Fibroblast of gingiva (primary cell): ENCODE measurements around the gene VSIG2.
A peak's percentile ranks its signal among the peaks of the same experiment; 100 is the strongest.

Experiments used
- DNase-seq: peaks from one replicate; pipeline ENCODE4 v3.0.0-alpha.2; 2011; ENCODE audit warnings: low read depth

Gene VSIG2

DNA sequence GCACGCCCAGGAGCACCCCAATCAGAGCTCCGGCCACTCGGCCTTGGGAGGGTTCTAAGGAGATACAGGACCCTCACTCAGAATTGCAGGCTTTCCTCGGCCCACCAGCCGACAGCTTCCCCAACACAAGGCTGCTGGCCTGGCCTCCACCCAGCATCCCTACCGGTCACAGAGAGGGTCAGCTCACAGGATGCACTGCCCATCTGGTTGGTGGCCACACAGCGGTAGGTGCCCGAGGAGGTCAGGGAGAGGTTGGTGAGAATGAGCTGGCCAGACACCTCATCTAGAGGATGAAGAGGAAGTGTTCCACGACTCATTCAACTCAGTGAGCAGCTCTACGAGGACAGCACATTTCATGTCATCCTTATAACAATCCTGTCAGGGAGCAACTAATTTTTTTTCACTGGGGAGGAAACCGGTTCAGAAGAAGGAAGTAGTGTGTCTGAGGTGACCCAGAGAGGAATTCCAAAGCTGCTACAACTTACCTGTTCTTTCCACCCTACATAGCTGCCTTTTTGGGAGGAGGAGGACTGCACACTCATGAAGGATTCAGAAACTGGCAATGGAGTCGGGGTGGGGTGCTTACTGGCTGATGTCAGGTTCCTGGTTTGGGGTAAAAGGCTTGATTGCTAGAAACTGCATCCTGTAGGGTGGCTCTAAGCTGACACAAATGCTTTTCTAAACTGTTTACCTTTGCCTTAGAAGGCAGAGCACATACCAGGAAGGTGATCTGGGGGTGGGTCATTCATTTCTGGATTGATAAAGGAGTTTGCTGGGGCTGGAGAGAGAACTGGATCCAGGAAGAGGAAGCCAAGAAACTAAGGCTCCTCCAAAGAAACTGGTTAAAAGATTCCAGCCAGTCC, 3.3 kb downstream of the VSIG2 start:
- DNase-seq = no peak

DNA sequence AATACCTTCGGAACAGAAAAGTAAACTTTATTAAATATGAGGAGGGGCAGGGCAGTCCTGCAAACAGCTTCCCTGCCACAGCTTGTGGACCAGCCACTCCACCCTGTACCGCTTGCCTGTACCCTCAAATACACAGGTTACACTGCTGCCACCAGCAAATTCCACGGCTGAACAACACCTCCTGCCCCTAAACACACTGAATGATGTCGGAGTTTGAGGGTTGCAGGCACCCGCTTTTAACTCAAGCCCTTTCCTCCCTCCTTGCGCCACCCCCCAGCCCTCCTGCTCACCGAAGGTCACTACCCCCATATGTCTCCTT, 4.0 kb downstream of the VSIG2 start:
- no peak for DNase-seq

DNA sequence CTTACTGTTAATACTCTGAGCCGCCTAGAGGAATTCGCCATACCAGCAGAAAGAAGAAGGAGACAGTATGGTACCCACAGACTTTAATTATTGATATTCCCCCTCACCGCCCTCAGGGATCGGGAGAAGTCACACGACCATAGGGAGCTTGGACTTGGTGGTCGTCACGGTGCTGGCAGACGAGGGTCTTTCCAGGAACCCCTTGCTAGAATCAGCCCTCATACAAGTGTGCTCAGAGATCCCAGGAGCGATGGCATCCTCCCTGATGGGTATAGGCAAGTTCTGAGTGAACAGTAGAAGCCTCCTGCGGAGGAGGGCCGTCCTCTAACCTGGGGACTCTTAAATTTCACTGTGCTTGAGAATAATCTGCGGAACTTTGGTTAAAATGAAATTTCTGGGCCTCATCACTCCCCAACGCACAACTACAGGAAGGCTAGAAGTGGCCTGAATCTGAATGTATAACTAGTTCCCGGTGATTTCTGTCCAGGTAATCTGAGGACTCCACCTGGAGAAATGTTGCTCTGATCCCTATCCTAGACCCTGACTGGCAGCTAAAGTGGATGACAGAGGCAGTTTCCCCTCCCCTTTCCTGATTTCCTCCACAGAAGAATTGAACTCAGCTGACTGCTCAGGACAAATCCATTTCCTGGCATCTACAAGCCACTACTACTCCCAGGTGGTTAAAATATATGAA, 4.5 kb downstream of the VSIG2 start:
- no peak for DNase-seq

DNA sequence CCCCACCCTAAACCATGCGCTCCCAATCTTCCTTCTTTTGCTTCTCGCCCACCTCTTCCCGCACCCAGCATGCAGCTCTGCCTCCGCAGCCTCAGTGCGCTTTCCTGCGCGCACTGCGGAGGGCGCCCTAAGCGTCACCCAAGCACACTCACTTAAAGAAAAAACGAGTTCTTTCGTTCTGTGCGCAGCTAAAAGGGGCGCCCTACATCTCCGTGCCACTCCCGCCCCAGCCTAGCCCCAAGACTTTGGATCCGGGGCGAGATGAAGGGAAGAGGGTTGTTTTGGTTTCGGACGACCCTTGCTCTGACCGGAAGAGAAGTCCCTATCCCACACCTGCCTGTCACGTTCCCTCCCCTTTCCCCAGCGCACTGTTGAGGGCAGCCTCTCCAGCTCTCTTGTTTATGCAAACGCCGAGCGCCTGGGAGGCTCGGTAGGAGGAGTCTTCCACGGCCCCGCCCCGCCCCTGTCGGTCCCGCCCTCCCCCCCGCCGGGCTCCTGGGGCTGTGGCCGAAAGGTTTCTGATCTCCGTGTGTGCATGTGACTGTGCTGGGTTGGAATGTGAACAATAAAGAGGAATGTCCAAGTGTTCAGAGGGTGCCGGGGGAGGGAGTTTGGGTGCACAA, 5.3 kb downstream of the VSIG2 start:
- DNase-seq = peak; percentile 67

DNA sequence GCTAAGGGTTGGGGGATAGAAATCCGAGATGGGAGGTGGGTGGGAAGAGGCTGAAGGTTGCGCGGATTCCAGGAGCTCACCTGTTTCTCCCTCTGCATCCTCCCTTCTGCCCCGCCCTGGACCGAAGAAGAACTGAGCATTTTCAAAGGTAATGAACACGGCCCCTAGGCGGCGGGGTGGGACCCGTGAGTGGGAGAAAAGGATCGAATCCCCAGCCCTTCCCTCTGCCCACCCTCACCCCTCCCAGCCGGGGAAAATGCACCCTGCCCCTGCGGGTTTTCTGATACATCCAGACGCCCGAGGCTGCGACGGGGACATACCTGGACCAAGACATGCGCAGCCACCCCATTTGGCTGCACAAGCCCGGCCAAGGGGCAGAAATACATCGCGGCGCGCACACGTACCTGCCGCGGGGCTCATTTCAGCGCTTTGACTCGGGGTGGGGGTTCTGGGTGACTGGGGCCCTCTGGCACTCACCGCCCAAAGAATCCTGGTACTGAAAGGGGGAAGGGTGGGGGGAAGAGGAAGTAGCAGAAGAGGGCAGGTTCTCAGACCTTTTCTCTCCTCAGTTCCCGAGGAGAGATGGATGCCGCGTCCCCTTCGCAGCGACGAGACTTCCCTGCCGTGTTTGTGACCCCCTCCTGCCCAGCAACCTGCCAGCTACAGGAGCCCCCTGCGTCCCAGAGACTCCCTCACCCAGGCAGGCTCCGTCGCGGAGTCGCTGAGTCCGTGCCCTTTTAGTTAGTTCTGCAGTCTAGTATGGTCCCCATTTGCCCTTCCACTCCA, 6.0 kb downstream of the VSIG2 start:
- DNase-seq = no peak

DNA sequence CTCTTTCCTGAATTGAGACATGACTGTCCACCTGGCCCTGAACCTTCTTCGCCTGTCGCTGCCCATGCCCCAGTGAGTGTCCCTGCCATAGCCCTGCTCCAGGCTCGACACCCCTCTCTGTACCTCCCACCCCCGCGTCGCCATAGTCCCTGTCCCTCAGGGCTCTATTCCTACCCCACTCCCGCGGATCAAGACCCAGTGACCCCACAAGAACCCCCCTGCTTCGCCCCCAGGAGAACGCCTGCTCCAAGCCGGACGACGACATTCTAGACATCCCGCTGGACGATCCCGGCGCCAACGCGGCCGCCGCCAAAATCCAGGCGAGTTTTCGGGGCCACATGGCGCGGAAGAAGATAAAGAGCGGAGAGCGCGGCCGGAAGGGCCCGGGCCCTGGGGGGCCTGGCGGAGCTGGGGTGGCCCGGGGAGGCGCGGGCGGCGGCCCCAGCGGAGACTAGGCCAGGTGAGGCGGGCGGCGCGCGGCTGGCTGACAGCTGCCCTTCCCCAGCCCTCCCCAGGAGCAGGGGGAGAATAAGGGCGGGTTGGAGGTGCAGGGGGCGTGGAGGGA, 6.7 kb downstream of the VSIG2 start:
- no peak for DNase-seq

DNA sequence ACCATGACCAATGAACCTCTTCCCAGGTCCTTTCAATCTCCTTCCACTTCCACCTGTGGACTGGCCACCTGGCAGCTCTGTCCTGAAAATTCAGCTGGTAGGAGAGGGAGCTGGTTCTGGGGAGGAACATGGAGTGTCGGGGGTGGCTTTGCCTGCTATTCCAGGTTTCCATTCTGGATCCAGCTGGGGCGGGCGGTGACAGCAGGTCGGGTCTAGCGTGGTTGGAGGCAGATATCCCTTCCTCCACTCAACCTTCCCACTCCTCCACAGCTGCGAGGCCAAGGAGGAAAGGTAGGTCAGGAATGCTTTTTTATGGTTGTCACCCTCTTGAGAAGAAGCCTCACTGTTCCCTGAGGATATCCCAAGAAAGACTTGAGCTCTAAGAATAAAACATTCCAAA, 9.0 kb downstream of the VSIG2 start:
- DNase-seq = no peak

DNA sequence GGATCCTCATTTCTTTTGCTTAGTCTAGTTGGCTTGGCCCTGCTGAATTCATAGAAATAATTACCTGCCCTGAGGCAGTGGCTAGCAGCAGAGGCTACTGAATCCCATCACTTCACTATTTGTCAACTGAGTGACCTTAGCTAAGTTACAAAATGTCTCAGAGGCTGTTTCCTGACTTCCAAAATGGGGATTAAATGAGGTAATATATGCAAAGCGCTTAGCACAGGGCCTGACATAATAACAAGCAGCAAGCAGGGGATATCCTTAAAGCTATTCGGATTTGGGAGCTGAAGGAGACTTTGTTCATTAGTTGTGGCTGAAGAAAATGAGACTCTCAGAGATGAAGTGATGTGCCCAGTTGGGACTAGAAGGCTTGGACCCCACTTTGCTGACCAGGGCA, 9.5 kb downstream of the VSIG2 start:
- no peak for DNase-seq

DNA sequence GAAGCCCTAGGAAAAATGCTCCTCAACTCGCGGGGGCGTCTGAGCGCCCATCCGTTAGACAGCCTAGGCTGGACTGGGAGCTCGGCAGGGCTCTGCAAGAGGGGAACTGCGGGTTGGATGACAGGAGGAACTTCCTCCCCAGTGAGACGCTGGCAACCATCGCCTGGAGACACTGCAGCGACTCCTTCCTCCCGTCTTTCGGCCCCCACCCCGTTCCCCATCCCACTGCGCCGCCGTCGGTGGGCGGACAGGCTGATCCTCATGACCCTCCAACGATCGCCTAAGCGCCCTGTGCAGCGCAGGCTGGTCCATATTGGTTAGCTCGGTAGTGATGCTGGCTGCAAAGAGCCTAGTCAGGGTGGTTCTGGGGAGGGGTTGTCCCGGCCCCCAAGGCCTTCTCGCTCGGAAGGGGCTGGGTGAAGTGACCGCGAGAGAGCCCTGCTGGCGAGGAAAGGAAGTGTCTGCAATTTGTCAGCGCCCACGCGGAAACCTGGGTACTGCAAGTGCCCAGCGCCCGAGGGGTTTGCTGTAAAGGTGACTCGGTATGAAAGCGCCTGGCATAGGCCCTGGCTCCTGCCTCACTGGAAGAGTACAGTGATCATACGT, 11.7 kb downstream of the VSIG2 start:
- no peak for DNase-seq

DNA sequence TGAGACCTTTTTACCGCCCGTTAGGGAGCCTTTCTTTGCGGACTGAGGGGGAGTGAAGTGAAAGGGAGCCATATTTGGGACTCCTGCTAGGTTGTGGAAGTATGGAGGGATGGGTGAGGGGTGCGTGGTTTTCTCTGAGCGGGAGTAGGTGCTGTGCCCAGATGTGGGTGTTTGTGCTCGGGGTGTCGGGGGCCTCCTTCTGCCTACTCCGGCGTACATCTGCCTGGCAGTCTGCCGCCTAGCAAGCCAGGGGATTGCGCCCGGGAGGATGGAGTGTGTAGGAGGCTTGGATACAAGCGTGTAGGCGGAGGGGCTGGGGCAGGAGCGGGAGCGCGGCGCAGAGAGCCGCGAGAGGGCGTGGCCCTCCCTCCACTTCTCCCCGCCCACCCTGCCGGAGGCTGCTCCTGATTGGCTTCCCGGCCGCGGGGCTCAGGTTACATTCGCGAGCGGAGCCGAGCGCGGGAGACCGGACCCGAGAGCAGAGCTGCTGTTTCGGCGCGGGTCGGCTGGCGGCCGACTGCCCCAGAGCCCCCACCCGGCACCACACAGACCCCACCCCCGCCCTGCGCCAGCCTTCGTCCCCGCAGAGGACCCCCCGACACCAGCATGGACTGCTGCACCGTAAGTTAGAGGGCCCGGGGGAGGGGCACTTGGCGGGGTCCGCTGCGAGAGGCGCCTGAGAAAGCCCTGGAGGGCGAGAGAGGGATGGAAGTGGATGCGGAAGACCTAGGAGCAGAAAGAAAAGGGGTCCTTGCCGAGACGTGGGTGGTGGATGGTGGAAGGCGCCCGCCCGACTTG, 12.4 kb downstream of the VSIG2 start, which contains the start of gene NRGN:
TSS of gene NRGN (plus strand) at position 464 of the 798 bp plus-strand sequence. CDS start at position 607, 143 bp downstream.
- peak; percentile 77 for DNase-seq

DNA sequence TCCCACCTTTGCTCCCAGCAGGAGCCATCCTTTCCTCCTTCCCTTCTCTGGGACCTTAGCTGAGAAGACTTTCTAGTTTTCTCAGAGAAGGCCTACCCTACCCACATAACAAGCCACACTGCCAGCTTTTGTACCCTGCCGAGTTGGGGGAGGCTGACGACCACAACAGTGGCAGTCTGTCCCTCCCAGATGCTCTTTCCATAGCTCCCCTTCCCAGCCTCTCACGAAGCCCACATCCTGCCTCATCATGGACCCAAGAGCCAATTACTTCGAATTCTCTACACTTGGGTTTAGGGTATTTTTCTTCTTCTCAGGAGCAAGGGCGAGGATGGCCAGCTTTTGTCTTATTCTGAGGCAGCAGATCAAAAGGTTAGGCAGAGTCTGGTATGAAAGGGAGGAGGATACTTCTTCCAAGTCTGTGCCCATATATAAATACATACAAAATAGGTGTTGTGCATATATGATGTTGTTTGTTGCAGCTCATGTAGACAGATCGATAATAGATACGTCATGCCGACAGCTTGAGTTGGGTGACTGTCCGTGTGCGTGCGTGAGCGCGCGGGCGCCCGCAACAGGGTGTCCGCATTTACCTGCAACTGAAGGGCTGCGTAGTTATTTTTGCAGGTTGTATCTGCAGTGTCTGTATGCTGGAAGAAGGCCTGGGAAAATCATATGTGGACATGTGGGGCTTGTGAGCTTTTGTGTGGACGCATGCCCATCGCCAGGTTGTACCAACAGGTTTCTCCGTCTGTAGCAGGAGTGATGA, 13.2 kb downstream of the VSIG2 start:
- no peak for DNase-seq

DNA sequence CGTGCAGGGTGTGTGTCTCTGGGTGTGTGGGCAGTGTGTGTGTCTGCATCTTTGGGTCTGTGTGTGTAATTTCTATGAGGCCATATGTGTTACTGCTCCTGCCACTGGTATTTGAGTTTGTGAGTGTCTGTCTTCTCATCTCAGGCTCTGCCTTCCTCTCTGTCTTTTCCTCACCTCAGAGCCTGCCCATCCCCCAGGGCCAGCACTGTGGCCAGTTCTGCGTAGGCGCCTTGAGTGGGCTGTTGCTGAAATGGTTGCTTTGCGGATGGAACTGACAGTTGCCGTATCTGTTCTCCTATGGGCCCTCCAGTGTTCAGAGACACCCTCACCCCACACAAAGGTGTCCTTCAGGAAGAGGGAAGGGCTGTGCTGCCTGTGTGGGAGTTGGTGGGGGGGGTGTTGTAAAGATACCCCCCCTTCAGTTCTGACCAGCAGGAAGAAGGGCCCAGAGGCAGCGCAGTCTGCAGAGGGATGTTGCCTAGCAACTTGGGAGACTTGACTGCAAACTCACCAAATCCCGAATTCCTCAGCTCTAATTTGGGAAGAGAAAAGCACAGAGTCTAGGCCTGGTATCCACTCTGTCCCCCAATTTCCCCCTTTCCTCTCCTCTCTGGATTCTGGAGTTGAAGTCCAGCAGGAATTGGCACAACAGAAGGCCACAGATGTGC, 14.3 kb downstream of the VSIG2 start:
- no peak for DNase-seq

DNA sequence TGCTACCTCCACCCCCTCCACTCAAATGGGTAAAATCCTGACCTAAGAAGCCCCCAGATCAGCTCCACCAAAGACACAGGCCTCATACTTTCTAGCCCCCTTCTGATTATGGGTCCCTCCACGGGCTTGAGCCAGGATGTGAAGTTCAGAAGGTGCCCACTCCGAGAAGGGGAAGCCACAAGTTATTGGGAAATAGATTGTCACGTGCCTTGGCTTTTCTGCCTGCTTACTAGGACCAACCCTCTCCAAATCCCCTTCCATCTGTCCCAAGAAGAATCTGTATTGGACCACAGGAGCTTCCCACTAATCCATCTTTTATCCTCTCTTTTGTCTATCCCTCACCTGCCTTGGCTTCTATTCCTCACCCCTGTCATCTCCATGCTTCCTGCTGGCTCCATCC, 15.3 kb downstream of the VSIG2 start:
- DNase-seq = no peak

DNA sequence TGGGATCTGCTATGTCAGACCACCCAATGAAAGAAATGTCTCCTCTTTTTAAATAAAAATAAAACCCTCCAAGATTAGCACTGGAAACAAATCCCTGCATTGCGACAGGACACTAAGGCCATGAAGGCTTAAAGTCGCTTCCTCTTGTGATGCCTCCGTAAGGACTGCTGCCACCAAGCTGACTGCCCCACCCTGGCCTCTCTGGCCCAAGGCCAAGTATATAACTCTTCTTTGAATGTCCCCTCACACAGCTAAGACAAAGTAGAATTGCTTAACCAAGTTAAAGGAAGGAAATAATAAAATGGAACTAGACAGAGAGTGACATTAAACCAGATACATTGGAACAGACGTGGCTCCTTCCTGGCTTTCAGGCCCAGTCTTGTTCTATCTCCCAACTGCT, 19.8 kb downstream of the VSIG2 start:
- no peak for DNase-seq

DNA sequence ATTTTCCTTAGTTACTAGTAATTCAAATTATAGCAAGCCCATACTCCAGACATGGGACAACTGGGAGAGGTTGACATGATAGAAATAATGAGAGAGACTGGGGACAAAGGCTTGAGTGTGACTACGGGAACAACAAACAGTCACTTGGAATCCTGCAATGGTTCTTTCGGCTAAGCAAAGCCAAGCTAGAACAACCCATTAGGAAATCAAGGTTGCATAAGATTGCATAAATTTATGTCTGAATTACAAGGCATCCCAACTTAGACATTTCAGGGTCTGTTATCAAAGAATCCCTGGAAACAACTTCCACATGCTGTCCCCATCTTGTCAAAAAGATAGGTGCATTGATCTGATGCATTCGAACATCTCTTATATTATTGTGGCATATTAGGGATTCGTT, 22.5 kb downstream of the VSIG2 start:
- DNase-seq = no peak

DNA sequence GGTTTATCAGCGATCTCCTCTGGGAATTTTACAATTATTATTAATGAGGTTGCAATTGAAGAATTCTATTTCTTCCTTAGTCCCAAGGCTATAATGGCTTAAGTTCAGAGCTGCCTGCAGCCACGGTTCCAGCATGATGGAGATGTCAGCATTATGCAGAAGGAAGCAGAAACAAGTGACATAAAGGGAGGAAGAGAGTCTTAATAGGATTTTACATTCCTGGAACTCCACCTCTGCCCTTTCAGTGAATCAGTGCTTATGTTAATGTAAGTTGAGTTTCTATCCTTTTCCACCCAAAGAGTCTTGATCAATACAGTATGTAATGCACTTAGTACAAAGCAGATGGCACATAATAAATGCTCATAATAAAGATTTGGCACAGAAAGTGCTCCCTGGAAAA, 23.9 kb downstream of the VSIG2 start:
- DNase-seq = no peak

DNA sequence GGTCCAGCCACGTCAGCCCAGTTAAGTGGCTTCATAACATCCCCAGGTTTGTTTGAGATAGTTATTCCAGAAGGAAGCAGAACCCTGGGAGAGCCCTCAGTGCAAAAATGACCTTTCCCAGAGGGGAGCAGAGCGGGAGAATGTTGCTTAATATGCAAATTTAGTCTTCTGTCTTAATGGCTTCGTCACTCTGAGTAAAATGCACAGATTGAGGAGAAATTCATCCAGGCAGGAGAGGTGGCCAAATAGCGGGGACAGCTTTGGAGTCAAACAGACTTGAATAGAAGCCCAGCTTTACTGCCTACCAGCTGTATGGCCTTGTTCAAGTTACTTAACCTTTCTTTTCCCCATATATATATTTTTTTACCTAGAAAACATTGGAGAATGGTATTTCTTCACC, 24.6 kb downstream of the VSIG2 start:
- DNase-seq = no peak

DNA sequence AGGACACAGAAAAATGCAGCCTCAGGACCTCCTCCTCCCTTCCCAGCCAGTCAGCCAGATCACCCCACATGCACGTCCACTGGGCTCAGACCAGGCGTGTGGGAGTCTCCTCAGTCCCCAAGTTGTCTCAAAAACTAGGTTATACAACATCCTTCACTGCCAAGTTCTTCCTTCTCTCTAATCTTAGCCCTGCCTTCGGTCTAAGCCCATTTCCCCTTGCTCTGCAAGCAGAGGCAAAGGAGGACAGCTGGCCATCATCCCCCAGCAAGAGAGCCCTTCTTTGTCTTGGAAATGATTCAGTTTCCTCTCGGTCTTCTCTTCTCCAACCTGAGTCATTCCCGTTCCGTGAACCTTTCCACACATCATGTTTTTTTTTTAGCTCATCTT, 26.3 kb downstream of the VSIG2 start:
- DNase-seq = no peak

DNA sequence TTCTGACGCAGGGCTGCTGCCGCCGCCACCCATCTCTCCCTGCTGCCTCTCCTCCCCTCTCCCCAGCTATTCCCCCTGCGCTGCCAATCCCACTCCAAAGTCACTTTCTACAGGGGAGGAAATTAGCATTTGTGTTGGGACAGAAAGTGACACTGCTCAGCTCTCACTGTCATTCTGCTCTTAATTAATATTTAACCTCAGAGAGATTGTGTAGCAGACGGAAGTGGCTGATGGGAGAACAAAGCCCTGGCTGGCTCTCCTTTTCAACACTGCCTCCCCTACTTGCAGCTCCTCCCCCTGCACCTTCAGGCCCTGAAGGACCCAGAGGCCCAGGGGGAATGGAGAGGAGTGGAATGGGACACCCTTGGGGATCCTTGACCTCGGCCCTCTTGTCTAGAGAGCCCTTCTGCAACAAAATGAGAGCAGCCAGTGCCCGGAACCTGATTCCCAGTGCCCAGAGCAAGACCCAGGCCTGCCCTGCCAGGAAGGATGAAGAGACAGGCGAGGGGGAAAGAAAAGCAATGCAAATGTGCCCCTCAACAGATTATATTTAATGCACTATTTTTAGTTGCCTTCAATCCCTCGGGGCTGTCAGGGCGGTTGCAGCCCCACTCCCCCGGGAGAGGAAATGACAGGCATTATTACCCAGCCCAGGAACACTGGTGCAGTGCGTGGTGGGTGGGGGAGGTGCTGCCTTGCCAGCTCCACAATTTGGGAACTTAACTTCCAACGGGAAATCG, 26.9 kb downstream of the VSIG2 start:
- no peak for DNase-seq
